A549 treated with dexamethasone at 1 μM for 4 hours (cell line): ENCODE measurements around the gene TRH. TPM values are rescaled to one million over a fixed set of nuclear protein-coding genes. Genes with fewer than 3 reads are reported as not detected.

Experiments used
- total RNA-seq: library from RNA; stranded (reverse); fragments of 200-300 nt; extraction: Qiagen RNA extraction; gene quantifications from 5 replicates; pipeline ENCODE4 v1.2.3, GENCODE V29; 2022

Gene TRH
- total RNA-seq = not detected in 5 replicates

GRCh38 chr3:129974564-129974832 lies at the start of gene TRH:
TRH (plus strand) TSS chr3:129974720; CDS start chr3:129975817, 1,097 bp downstream.

Other genes with a start within 250 kb of the TRH start
- 12.2 to 15.2 TPM (median 13.5 TPM) in 5 replicates for gene TMCC1, start 81.0 kb upstream of the TRH start, total RNA-seq
- gene ALG1L2, start 107.1 kb downstream of the TRH start, total RNA-seq = not detected in 5 replicates